ENCODE data around the gene KRTAP10-3. TPM values are rescaled to one million over a fixed set of nuclear protein-coding genes. Genes with fewer than 3 reads are reported as not detected.

The KRTAP10-3 gene
- total and polyA plus RNA-seq, 2 donors (not counting 3 experiments of a cell fraction or from before 2014, with no cell fraction given) = not detected

GRCh38 chr21:44514218-44514520, 44.4 kb downstream of the KRTAP10-3 start:
- H3K9me1 ChIP-seq (replicated peaks; ENCODE audit: control insufficient read depth, extremely low read depth, insufficient read depth, low read length) = no peaks in the 10 kb centered on the region
- H3K79me2 ChIP-seq (ENCODE audit: control insufficient read depth, insufficient read depth, low read length) = no peaks in the 10 kb centered on the region
- no peak overlapping the region for H3K9ac ChIP-seq (replicated peaks; ENCODE audit: extremely low read depth, insufficient read depth, low read length)
- no peaks in the 10 kb centered on the region for H4K20me1 ChIP-seq (replicated peaks; ENCODE audit: control insufficient read depth, extremely low read depth, insufficient read depth, low read length)
- no peak for DNase-seq (ENCODE audit: low read depth, low spot score)
- FAIRE-seq = no peak
- intact Hi-C loops (cut with micrococcal nuclease) = loop anchor here (10.0 kb wide), 1 partner anchor 421 kb away; no protein-coding TSS in a partner anchor
- POLR2A ChIA-PET = no interaction called here
- BruUV-seq (replicated peaks) = no TSS peak
- no peak for TF ChIP-seq POLR2AphosphoS5 (IDR thresholded peaks at IDR 0.05; ENCODE audit: insufficient read depth, low read depth, low read length)
- TF ChIP-seq GATA2 (IDR thresholded peaks at IDR 0.05; ENCODE audit: insufficient read depth, insufficient read length, low read depth, low read length) = no peak
- no peak for TF ChIP-seq FOS (IDR thresholded peaks at IDR 0.05; ENCODE audit: borderline replicate concordance, insufficient read depth, low read length)
- no peak for TF ChIP-seq MYC (IDR thresholded peaks at IDR 0.05; ENCODE audit: low read depth, low read length)
- TF ChIP-seq MAX (IDR thresholded peaks at IDR 0.05; ENCODE audit: insufficient read depth, insufficient read length) = no peak
- TF ChIP-seq EZH2 (IDR thresholded peaks at IDR 0.05; ENCODE audit: borderline replicate concordance, low read depth, low read length, severe bottlenecking) = no peak
- no peak for TF ChIP-seq CTCF (IDR thresholded peaks at IDR 0.05; ENCODE audit: extremely low read depth in 1 of 2, insufficient read depth in 1 of 2, low read depth in 1 of 2, low read length in 2 of 2)
- no peak for TF ChIP-seq JUN (IDR thresholded peaks at IDR 0.05; ENCODE audit: borderline replicate concordance, insufficient read depth, insufficient read length, low read depth)
- TF ChIP-seq POLR2A (IDR thresholded peaks at IDR 0.05; ENCODE audit: low read depth, low read length) = no peak
- no peaks in the 10 kb centered on the region for H3K9me3 ChIP-seq (replicated peaks; ENCODE audit: control insufficient read depth, insufficient read depth, low read length)
- H3K4me2 ChIP-seq (ENCODE audit: insufficient read depth, low read length) = no peak overlapping the region
- no peak overlapping the region for H3K27ac ChIP-seq (ENCODE audit: insufficient read depth, low read depth, low read length)
- no peak overlapping the region for H2AFZ ChIP-seq (ENCODE audit: low read depth, low read length)
- H3K27me3 ChIP-seq (ENCODE audit: control insufficient read depth in 2 of 2, insufficient read depth in 2 of 2, low read length in 2 of 2) = no peaks in the 10 kb centered on the region
- CTCF ChIA-PET = interaction anchor here (1.1 to 5.1 kb wide), 2 partner anchors 228 to 279 kb away, joined by 3 to 125 read pairs; no protein-coding TSS in a partner anchor
- no peak overlapping the region for H3K4me3 ChIP-seq (replicated peaks in 1 of 3; ENCODE audit: insufficient read depth in 1 of 3, low read depth in 1 of 3, low read length in 3 of 3)
- no peaks in the 10 kb centered on the region for H3K36me3 ChIP-seq (ENCODE audit: control insufficient read depth in 2 of 2, extremely low read depth in 1 of 2, insufficient read depth in 2 of 2, low read length in 2 of 2)
- dilution Hi-C loops (cut with MboI; ENCODE audit: extremely low pct_ligation_motif_present, low sequenced_read_pairs) = no loop called here
- H3K4me1 ChIP-seq (ENCODE audit: control insufficient read depth, extremely low read depth, insufficient read depth, low read length) = no peaks in the 10 kb centered on the region
